K562 (cell line): ENCODE measurements around the gene VWF. TPM values are rescaled to one million over a fixed set of nuclear protein-coding genes. Genes with fewer than 3 reads are reported as not detected.

ENCODE experiments used
- ATAC-seq: fragments of 200-7000 bp; cut with Tn5 transposase; 3 replicates; pipeline ENCODE4 v1.9.1; 2020; ENCODE audit warnings: moderate library complexity
- BruUV-seq: library from RNA; stranded (reverse); fragments of 400-500 nt; replicated peaks from 2 replicates; lab custom pipeline; 2021; lab: Mats Ljungman, UMichigan
- CTCF ChIA-PET: fragments of 300-600 bp; formaldehyde crosslinking; extraction: SDS; loops from one replicate; lab custom pipeline; 2021; ENCODE audit warnings: low intra/inter-chr PET ratio; lab: Yijun Ruan, JAX
- POLR2A ChIA-PET: fragments of 300-600, 350-650 bp; sonication (Branson Sonifier 250); formaldehyde crosslinking; extraction: SDS; loops from one replicate; lab custom pipeline; 2021; ENCODE audit warnings: antibody characterized with exemption, inconsistent platforms; lab: Yijun Ruan, JAX
- DNase-seq, 4 experiments: peaks; one replicate each; pipeline versions ENCODE4 v3.0.0 to v3.0.0-alpha.2; 2011 to 2018; ENCODE audit warnings: low spot score in 3 of 4, mixed read lengths in 3 of 4; ENCODE audit errors: extremely low read depth in 1 of 4
- FAIRE-seq: peaks from 2 replicates; lab custom pipeline; 2011; peaks lifted over from hg19 to GRCh38; lab: Jason Lieb, UNC
- H2AFZ ChIP-seq: 2 replicates; pipeline ENCODE4 v1.6.0; 2011; ENCODE audit warnings: low read depth, low read length, control low read depth, inconsistent platforms
- H3K27ac ChIP-seq: fragments of 200-600 bp; 3 replicates; pipeline ENCODE4 v1.8.0; 2011; ENCODE audit warnings: low read depth, mild to moderate bottlenecking, control low read depth, inconsistent platforms, low read length, moderate library complexity, mixed read lengths; ENCODE audit errors: extremely low read depth
- H3K27me3 ChIP-seq, 2 experiments: fragments of 300-600 bp in 1 of 2; 2 replicates in 1 of 2; 3 replicates in 1 of 2; pipeline versions ENCODE4 v1.6.0 to v1.8.0; 2011; ENCODE audit warnings: inconsistent platforms in 2 of 2, low read length in 2 of 2, mild to moderate bottlenecking in 1 of 2, mixed read lengths in 1 of 2, moderate library complexity in 1 of 2; ENCODE audit not compliant: control insufficient read depth in 2 of 2, insufficient read depth in 2 of 2
- H3K36me3 ChIP-seq: fragments of 300-600 bp; 3 replicates; pipeline ENCODE4 v1.8.0; 2011; ENCODE audit warnings: mild to moderate bottlenecking, low read length, inconsistent platforms; ENCODE audit not compliant: control insufficient read depth, insufficient read depth
- H3K4me1 ChIP-seq, 2 experiments: fragments of 200-600 bp in 1 of 2; replicated peaks in 1 of 2; 2 replicates in 1 of 2; 3 replicates in 1 of 2; pipeline versions ENCODE4 v1.5.1 to v1.8.0; 2011; ENCODE audit warnings: inconsistent platforms in 2 of 2, low read length in 2 of 2, mild to moderate bottlenecking in 1 of 2, mixed read lengths in 1 of 2, moderate library complexity in 1 of 2; ENCODE audit not compliant: control insufficient read depth in 2 of 2, insufficient read depth in 2 of 2
- H3K4me2 ChIP-seq: 2 replicates; pipeline ENCODE4 v1.6.1; 2011; ENCODE audit warnings: low read length, control low read depth, inconsistent platforms, mixed read lengths; ENCODE audit not compliant: insufficient read depth
- H3K4me3 ChIP-seq: fragments of 200-600 bp; sonication (generic), shearing (Covaris generic); 2 replicates; pipeline ENCODE4 v1.5.1; 2016; ENCODE audit warnings: control low read depth, inconsistent platforms
- H3K79me2 ChIP-seq: fragments of 200-600 bp; 3 replicates; pipeline ENCODE4 v1.8.0; 2011; ENCODE audit warnings: low read length, inconsistent platforms; ENCODE audit not compliant: control insufficient read depth, insufficient read depth
- H3K9ac ChIP-seq, 2 experiments: 2 replicates each; pipeline versions ENCODE4 v1.6.0 to v1.6.1; 2011; ENCODE audit warnings: low read depth in 2 of 2, low read length in 2 of 2, control low read depth in 1 of 2, inconsistent platforms in 1 of 2, mild to moderate bottlenecking in 1 of 2, mixed read lengths in 1 of 2; ENCODE audit not compliant: insufficient read depth in 1 of 2
- H3K9me1 ChIP-seq: one replicate; pipeline ENCODE4 v1.6.0; 2011; ENCODE audit warnings: inconsistent platforms, mild to moderate bottlenecking, low read length, moderate library complexity; ENCODE audit not compliant: control insufficient read depth, insufficient read depth
- H3K9me3 ChIP-seq: replicated peaks from 2 replicates; pipeline ENCODE4 v1.5.1; 2011; ENCODE audit warnings: low read depth, low read length, inconsistent platforms; ENCODE audit not compliant: control insufficient read depth, insufficient read depth
- H4K20me1 ChIP-seq: replicated peaks from 2 replicates; pipeline ENCODE4 v1.6.1; 2011; ENCODE audit warnings: low read length, inconsistent platforms, mixed read lengths; ENCODE audit not compliant: control insufficient read depth, insufficient read depth
- ERF ChIP-seq: fragments of 450-650 bp; formaldehyde crosslinking; IDR thresholded peaks from 2 replicates; pipeline ENCODE4 v1.4.0; 2020; ENCODE audit warnings: mild to moderate bottlenecking, mixed read lengths
- ESRRB ChIP-seq: fragments of 250-450 bp; sonication (Bioruptor Pico); IDR thresholded peaks from 2 replicates; pipeline ENCODE4 v1.5.0; 2020; ENCODE audit warnings: mild to moderate bottlenecking, moderate library complexity, borderline replicate concordance
- LEF1 ChIP-seq: fragments of 450-650 bp; IDR thresholded peaks from 2 replicates; pipeline ENCODE4 v1.6.1; 2016; ENCODE audit warnings: mild to moderate bottlenecking
- MTA3 ChIP-seq: fragments of 450-650 bp; formaldehyde crosslinking; IDR thresholded peaks from 2 replicates; pipeline ENCODE4 v1.6.1; 2017; ENCODE audit warnings: mild to moderate bottlenecking, borderline replicate concordance
- NFE2 ChIP-seq: IDR thresholded peaks from 2 replicates; pipeline ENCODE4 v1.6.1; 2014; ENCODE audit warnings: antibody characterized with exemption, low read depth
- NRF1 ChIP-seq, 2 experiments: fragments of 450-650 bp; IDR thresholded peaks in 1 of 2; conservative IDR thresholded peaks in 1 of 2; 2 replicates each; pipeline ENCODE4 v1.6.1; 2014; ENCODE audit warnings: mild to moderate bottlenecking in 2 of 2
- PCBP2 ChIP-seq: fragments of 200-400 bp; formaldehyde crosslinking; IDR thresholded peaks from 2 replicates; pipeline ENCODE4 v1.6.1; 2018; ENCODE audit warnings: low read length, low read depth, mild to moderate bottlenecking, moderate library complexity; ENCODE audit not compliant: poor library complexity, severe bottlenecking
- RBM39 ChIP-seq: fragments of 200-400 bp; formaldehyde crosslinking; optimal IDR thresholded peaks from 2 replicates; pipeline ENCODE3; 2018; ENCODE audit warnings: low read depth, low read length
- SPI1 ChIP-seq: IDR thresholded peaks from 2 replicates; pipeline ENCODE4 v1.6.1; 2011; ENCODE audit warnings: low read depth, low read length, control low read depth, borderline replicate concordance
- ZNF121 ChIP-seq: sonication (generic); formaldehyde crosslinking; conservative IDR thresholded peaks from 2 replicates; pipeline ENCODE4 v1.8.0; 2022; ENCODE audit warnings: missing genetic modification reagents
- ZNF316 ChIP-seq: fragments of 450-650 bp; IDR thresholded peaks from 2 replicates; pipeline ENCODE4 v1.6.1; 2016
- ZZZ3 ChIP-seq: fragments of 450-650 bp; IDR thresholded peaks from 2 replicates; pipeline ENCODE4 v1.6.1; 2016; ENCODE audit warnings: antibody characterized with exemption, mild to moderate bottlenecking, moderate library complexity
- WGBS: fragments of 100-300 bp; shearing (Covaris generic); methylation state at CpG from one replicate; pipeline ENCODE4 v1.1.6; 2016; ENCODE audit warnings: low coverage, mixed read lengths; ENCODE audit not compliant: insufficient coverage; ENCODE audit errors: missing lambda C conversion rate; 5-methylcytosine and 5-hydroxymethylcytosine counted together
- in situ Hi-C: fragments of 300-500 bp; cut with MboI; formaldehyde crosslinking; loops from 4 replicates; pipeline ENCODE4 v1.15.0; 2018; ENCODE audit warnings: inconsistent platforms, mixed read lengths
- intact Hi-C: fragments of 100-400 bp; cut with micrococcal nuclease; formaldehyde crosslinking; loops from 2 replicates; pipeline ENCODE4 v1.14.2; 2022
- polyA plus RNA-seq, 8 experiments: library from polyadenylated mRNA; depleted of rRNA in 4 of 8; stranded (reverse) in 5 of 8; unstranded in 3 of 8; fragments of >200 nt; fragmentation: Nextera tagmentation in 2 of 8; fragmentation: Illumina TruSeq in 1 of 8; extraction: Ambion mirVana in 2 of 8; extraction: Trizol in 1 of 8; gene quantifications; 2 replicates each; pipeline versions ENCODE4 v1.2.1 to v1.2.3, GENCODE V29; 2011 to 2014; ENCODE audit warnings: inconsistent platforms in 1 of 8, missing spikeins in 1 of 8
- total RNA-seq, 7 experiments: library from RNA; depleted of rRNA in 6 of 7; stranded (reverse); fragments of >200 nt in 6 of 7; fragmentation: Illumina TruSeq in 2 of 7; extraction: Trizol in 2 of 7; gene quantifications; 2 replicates each; pipeline versions ENCODE4 v1.2.1 to v1.2.3, GENCODE V29; 2011 to 2021; ENCODE audit warnings: low replicate concordance in 1 of 7
- TF ChIP-seq, protein P1 (sequence below): fragments of 150-350 bp; conservative IDR thresholded peaks from 2 replicates; pipeline ENCODE4 v1.6.1; 2014; ENCODE audit warnings: low read length
- TF ChIP-seq, protein P2 (sequence below): fragments of 250-450 bp; sonication (Bioruptor Pico); IDR thresholded peaks from 2 replicates; pipeline ENCODE4 v1.8.0; 2021; ENCODE audit warnings: moderate library complexity, mild to moderate bottlenecking, inconsistent platforms
- TF ChIP-seq, protein P3 (sequence below): sonication (generic); formaldehyde crosslinking; IDR thresholded peaks from 2 replicates; pipeline ENCODE4 v1.8.1; 2023; ENCODE audit warnings: mild to moderate bottlenecking, missing genetic modification reagents
- TF ChIP-seq, protein P4 (sequence below): fragments of 450-650 bp; IDR thresholded peaks from 2 replicates; pipeline ENCODE4 v1.6.1; 2018; ENCODE audit warnings: mild to moderate bottlenecking, low read depth; ENCODE audit not compliant: partially characterized antibody
- TF ChIP-seq, protein P5 (sequence below): IDR thresholded peaks from 2 replicates; pipeline ENCODE4 v1.6.1; 2012; ENCODE audit warnings: low read depth, low read length, improper control_type of control experiment, borderline replicate concordance

Gene VWF
- total and polyA plus RNA-seq, 9 of the 15 experiments (the other 6 are each of a cell fraction or from before 2014, with no cell fraction given): 0.53 TPM; not detected in 8

DNA sequence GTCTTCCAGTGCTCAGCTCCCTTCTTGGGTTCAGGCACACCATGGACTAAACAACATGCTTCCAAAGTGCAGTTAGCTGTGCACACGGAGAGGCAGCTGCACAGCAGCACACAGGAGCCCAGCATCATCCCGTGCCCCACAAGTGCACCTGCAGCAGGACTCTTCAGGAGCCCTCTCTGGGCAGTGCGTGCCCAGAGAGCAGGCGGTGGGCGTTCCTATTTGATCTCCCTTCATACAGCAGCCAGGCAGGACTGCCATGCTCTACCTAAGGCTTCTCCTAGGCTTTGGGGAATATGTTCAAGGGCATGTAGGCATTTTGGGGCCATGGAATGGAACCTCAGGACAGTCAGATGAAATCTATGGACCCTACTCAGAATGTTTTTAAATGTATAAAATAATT, 214.9 kb downstream of the VWF start:
- ChIA-PET POLR2A (no interaction called here), CTCF (no interaction called here)
- no peaks in the 10 kb centered on the region for H3K9me1 ChIP-seq
- no peak for TF ChIP-seq ERF (CRISPR knock-in tag)
- TF ChIP-seq ESRRB: no peak
- TF ChIP-seq ZNF316: no peak
- TF ChIP-seq, protein P1, sequence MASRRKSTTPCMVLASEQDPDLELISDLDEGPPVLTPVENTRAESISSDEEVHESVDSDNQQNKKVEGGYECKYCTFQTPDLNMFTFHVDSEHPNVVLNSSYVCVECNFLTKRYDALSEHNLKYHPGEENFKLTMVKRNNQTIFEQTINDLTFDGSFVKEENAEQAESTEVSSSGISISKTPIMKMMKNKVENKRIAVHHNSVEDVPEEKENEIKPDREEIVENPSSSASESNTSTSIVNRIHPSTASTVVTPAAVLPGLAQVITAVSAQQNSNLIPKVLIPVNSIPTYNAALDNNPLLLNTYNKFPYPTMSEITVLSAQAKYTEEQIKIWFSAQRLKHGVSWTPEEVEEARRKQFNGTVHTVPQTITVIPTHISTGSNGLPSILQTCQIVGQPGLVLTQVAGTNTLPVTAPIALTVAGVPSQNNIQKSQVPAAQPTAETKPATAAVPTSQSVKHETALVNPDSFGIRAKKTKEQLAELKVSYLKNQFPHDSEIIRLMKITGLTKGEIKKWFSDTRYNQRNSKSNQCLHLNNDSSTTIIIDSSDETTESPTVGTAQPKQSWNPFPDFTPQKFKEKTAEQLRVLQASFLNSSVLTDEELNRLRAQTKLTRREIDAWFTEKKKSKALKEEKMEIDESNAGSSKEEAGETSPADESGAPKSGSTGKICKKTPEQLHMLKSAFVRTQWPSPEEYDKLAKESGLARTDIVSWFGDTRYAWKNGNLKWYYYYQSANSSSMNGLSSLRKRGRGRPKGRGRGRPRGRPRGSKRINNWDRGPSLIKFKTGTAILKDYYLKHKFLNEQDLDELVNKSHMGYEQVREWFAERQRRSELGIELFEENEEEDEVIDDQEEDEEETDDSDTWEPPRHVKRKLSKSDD: no peak
- TF ChIP-seq, protein P2, sequence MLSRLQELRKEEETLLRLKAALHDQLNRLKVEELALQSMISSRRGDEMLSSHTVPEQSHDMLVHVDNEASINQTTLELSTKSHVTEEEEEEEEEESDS (CRISPR knock-in tag): no peak
- TF ChIP-seq RBM39: no peak
- TF ChIP-seq, protein P3, sequence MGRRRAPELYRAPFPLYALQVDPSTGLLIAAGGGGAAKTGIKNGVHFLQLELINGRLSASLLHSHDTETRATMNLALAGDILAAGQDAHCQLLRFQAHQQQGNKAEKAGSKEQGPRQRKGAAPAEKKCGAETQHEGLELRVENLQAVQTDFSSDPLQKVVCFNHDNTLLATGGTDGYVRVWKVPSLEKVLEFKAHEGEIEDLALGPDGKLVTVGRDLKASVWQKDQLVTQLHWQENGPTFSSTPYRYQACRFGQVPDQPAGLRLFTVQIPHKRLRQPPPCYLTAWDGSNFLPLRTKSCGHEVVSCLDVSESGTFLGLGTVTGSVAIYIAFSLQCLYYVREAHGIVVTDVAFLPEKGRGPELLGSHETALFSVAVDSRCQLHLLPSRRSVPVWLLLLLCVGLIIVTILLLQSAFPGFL (CRISPR knock-in tag): no peak
- TF ChIP-seq ZZZ3: no peak
- no peak for TF ChIP-seq NFE2
- TF ChIP-seq, protein P4, sequence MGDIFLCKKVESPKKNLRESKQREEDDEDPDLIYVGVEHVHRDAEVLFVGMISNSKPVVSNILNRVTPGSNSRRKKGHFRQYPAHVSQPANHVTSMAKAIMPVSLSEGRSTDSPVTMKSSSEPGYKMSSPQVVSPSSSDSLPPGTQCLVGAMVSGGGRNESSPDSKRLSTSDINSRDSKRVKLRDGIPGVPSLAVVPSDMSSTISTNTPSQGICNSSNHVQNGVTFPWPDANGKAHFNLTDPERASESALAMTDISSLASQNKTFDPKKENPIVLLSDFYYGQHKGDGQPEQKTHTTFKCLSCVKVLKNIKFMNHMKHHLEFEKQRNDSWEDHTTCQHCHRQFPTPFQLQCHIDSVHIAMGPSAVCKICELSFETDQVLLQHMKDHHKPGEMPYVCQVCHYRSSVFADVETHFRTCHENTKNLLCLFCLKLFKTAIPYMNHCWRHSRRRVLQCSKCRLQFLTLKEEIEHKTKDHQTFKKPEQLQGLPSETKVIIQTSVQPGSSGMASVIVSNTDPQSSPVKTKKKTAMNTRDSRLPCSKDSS: no peak
- no peak for TF ChIP-seq LEF1
- TF ChIP-seq, protein P5, sequence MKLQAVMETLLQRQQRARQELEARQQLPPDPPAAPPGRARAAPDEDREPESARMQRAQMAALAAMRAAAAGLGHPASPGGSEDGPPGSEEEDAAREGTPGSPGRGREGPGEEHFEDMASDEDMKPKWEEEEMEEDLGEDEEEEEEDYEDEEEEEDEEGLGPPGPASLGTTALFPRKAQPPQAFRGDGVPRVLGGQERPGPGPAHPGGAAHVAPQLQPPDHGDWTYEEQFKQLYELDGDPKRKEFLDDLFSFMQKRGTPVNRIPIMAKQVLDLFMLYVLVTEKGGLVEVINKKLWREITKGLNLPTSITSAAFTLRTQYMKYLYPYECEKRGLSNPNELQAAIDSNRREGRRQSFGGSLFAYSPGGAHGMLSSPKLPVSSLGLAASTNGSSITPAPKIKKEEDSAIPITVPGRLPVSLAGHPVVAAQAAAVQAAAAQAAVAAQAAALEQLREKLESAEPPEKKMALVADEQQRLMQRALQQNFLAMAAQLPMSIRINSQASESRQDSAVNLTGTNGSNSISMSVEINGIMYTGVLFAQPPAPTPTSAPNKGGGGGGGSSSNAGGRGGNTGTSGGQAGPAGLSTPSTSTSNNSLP: no peak
- no peak for TF ChIP-seq ZNF121 (CRISPR knock-in tag)
- no peak for TF ChIP-seq PCBP2
- TF ChIP-seq MTA3: no peak
- TF ChIP-seq SPI1: no peak
- TF ChIP-seq NRF1 (conservative IDR thresholded peaks at IDR 0.05 in 1 of 2, IDR thresholded peaks at IDR 0.05 in 1 of 2): no peak
- H3K4me2 ChIP-seq: no peak overlapping the region
- in situ Hi-C loops (no loop called here), intact Hi-C loops (no loop called here)
- FAIRE-seq: no peak
- H2AFZ ChIP-seq: no peak overlapping the region
- ATAC-seq: no peak
- BruUV-seq: no TSS peak
- peaks cover 0 to 9% of the 10 kb centered on the region in 2 experiments; a peak in 2 of 5 replicates for H3K27me3 ChIP-seq
- H3K79me2 ChIP-seq: no peaks in the 10 kb centered on the region
- H3K4me1 ChIP-seq: no peaks in the 10 kb centered on the region
- no peak overlapping the region for H3K9ac ChIP-seq
- H3K9me3 ChIP-seq: no peaks in the 10 kb centered on the region
- no peaks in the 10 kb centered on the region for H3K36me3 ChIP-seq
- no peaks in the 10 kb centered on the region for H4K20me1 ChIP-seq
- no peak for DNase-seq
- 0% methylated on average over 4 of the region's 5 CpGs for WGBS
- no peak overlapping the region for H3K27ac ChIP-seq
- no peak overlapping the region for H3K4me3 ChIP-seq
